GM18505 (cell line): ENCODE measurements around the gene MARVELD1.

Source experiments
- ATAC-seq: cut with Tn5 transposase; IDR thresholded peaks from one replicate; pipeline ENCODE4 v1.9.1; 2021; ENCODE audit not compliant: unreplicated experiment
- POLR2A ChIP-seq: IDR thresholded peaks from 4 replicates; pipeline ENCODE4 v1.6.1; 2011; ENCODE audit warnings: borderline replicate concordance; ENCODE audit not compliant: insufficient read depth, insufficient read length; ENCODE audit errors: extremely low read depth

MARVELD1 gene

DNA sequence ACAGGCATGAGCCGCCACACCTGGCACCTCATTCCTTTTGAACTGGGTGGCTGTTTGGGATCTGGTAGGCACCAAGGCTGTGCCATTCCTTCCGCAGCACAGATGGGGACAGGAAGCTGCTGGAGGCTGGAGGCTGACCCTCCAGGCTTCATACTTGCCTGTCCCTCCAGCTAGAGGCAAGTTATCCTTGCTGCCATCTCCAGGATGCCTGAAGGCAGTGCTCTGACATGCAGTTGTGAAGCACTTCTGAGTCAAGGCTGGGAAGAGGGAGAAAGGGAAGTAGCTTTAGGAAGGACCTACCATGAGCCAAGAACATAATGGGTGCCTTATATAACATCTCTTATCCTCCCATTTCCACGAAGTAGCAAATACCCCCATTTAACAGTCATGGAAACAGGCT is 9.5 kb downstream of the MARVELD1 start:
- no peak for ATAC-seq
- TF ChIP-seq POLR2A, result no peak

DNA sequence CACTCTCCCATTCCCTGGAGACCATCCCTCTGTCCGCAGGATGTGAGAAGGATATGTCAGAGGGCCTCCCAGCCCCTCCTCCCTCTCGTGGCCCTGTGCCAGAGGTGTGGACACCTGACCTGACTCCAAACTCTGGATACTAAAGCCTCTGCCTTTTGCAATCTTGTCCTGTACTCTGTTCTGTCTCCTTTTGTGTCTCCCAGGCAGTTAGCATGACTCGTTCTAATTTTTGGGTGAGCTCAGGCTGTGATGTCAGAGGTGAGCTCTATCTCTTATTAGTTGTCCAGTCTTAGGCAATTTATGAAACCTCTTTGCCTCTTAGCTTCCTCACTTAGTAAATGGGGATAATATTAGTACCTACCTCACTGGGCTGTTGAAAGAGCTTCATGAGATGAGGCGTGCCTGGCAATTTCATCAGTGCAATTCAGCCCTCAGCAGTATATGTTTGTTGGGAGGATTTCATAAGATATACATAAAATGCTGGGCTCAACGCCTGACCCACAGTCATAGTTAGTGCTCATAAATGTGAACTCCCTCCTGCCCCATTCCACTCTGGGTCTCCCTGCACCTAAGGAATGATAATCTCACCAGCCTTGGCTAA is 10.9 kb downstream of the MARVELD1 start:
- no peak for ATAC-seq
- no peak for TF ChIP-seq POLR2A

DNA sequence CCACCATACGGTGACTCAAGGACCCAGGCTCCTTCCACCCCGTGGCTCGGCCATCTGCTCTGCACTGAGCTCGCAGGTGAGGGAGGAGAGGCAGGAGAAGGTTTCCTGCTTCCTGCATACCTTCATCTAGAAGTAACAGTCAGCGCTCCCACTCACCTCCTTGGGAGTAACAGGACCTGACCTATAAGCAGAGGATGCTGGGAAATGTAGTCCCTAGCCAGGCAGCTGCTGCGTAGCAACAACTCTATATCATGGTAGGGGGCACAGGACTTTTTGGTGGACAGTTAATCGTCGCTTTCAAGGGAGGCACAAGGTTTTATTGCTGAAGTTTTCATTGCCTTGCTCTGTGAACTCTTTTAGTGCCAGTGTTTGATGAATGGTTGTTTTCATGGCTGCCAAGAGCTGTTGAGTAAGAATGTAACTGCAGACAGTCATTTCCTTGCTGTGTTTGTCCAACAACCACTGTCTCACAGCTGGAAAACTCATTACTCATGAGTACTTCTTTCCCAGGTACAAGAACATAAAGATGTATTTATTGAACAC is 13.2 kb downstream of the MARVELD1 start:
- no peak for TF ChIP-seq POLR2A
- no peak for ATAC-seq

DNA sequence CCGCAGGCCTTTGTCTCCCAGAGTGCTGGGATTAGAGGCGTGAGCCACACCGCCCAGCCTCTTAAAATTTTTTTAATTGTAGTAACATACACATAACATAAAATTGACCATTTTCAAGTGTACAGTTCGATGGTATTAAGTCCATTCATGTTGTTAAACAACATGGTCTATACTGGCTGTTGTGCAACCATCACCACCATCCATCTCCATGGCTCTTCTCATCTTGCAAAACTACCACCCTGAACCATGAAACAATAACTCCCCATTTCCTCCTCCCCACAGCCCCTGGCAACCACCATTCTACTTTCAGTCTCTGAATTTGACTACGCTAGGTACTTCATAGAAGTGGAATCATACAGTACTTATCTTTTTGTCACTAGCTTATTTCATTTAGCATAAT is 15.5 kb downstream of the MARVELD1 start:
- no peak for TF ChIP-seq POLR2A

DNA sequence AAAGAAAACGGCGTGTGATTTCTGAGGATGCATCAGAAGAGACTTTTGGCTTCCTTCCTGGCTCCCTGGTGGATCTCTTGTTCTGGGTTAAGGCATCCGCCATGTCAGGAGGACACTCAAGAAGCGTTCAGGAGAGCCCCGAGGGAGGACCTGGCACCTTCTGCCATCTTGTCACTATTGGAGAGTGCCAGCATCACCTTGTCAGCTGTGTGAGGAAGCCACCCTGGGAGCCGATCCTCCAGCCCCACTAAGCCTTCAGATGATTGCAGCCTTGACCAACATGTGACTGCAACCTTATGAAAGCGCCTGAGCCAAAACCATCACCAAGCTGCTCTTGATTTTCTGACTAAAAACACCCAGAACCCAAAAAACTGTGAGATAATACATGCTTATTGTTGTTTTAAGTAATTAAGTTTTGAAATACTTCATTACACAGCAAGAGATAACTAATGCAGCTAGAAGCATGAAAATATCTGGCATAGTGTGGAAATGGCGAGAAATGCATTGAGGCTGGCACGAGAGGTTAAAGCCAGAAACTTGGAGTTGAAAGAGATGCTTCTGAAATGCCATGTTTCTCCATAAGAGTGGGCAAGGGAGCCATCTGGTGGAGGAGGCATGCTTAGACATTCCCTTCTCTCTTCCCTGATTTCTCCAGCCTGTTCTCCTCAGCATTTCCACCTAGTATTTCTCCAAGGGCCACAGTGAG is 18.0 kb downstream of the MARVELD1 start:
- TF ChIP-seq POLR2A, result no peak
- no peak for ATAC-seq

More for the DNA sequence above, 15.5 kb downstream of the MARVELD1 start:
- ATAC-seq, result no peak

DNA sequence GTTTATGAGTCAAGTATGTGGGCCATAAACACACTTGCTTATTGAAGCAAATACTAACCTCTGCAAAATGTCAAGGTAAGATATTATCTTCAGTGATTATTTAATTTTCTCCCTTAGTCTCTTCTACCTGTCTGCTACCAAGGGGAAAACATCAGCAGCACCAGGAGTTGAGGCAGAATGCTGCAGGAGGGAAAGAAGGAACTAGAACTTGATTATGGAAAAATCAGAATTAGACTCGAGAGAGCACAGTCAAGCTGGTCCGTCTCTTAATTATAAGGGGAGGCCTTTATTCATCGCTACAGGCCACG is 18.5 kb downstream of the MARVELD1 start:
- no peak for TF ChIP-seq POLR2A
- ATAC-seq, result no peak

DNA sequence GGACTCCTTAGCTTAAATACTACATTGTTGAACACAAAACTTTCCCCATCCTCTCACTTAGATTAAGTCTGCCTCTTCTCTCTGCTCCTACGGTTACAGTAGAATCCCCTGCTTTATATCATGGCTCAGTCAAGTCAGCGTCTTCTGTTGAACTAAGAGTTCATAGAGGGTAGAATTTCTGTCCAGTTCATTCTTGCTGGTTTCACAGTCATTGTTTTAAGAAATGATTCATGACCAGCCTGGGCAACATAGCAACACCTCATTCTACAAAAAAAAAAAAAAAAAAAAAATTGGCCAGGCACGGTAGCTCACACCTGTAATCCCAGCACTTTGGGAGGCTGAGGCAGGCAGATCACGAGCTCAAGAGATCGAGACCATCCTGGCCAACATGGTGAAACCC is 19.7 kb downstream of the MARVELD1 start:
- TF ChIP-seq POLR2A, result no peak
- ATAC-seq, result no peak

DNA sequence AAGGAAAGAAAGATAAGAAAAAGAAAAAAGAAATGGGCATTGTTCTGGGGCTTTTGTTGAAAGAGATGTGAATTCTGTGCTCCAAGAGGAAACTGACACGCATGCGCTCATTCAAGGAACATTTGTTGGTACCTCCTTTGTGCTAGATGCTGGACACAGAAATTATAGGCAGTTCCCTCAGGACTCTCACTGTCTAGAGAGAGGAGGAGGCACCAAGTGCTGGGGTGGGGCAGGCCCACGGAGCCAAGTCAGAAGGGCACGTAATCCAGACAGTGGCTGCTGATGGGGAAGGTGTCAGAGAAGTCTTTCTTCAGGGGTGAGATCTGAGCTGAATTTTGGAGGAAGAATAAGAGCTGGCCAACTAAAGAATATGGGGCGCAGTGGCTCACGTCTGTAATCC is 20.5 kb downstream of the MARVELD1 start:
- TF ChIP-seq POLR2A, result no peak
- no peak for ATAC-seq

DNA sequence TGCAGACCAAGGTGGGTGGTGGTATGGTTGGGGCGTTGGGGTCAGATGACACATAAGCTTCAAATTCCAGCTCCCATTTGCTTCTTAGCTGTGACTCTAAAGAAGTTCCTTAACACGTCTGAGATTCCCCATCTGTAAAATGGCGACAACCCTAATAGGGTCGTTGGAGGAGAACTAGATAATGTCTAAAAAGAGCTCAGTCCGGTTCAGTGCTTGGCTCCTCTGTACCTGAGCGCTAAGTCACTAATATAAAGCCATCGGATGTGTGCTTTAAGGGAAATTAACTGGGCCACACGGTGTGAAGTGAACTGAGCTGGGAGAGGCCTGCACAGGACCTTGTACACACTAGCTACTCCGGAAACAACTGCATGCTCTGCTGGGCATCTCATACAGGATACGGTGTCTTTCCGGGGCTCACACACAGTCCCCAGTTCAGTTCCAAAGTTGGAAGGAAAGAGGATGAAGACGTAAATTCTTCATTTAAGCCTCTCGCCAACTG is 22.9 kb downstream of the MARVELD1 start:
- peak; percentile 9 for ATAC-seq
- no peak for TF ChIP-seq POLR2A

DNA sequence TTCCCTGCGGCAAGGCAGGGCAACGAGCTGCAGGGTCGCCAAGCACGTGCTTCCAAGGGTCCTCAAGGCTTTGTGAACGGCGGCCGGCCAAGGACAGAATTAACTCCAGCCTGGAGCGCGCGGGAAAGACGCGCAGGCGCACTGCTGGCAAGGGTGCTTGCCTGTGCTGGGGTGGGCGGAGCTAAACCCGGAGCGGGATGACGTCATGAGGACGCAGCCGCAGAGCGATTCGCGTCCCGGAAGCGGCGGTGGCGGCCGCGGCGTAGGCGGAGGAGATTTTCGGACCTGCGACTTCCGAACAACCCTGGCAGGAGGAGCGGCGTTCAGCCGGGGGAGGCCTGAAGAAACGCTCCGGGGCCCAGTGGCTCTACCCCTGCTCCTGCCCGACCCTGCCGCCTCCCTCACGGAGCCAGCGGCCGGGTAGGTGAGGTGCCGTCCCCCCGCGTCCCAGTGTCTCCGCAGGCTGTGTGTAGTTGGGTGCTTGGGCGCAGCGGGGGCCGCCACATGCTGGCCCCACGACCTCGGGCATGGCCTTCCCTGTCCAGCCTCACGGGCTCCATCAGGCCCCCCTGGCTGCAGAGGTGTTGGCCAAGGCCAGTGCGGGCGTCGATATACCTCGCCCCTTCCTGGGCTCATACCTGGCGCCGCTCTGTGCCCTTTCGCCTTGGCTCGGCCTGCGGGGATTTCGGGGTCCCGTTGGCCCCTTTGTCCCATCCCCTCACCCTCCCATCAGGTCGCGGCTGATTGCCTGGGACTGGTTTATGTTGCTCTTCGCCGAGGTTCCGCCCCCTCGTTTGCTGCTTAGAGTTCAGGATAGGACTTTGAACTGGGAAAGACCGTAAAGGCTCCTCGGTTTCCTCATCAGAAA is 23.6 kb downstream of the MARVELD1 start, which contains the start of gene ZFYVE27:
Gene ZFYVE27, plus strand, starts transcription at position 227 of the 868 bp plus-strand sequence. CDS start 1,350 bp downstream, outside the sequence.
- ATAC-seq, result peak; percentile 82
- TF ChIP-seq POLR2A, result peak; percentile 96

DNA sequence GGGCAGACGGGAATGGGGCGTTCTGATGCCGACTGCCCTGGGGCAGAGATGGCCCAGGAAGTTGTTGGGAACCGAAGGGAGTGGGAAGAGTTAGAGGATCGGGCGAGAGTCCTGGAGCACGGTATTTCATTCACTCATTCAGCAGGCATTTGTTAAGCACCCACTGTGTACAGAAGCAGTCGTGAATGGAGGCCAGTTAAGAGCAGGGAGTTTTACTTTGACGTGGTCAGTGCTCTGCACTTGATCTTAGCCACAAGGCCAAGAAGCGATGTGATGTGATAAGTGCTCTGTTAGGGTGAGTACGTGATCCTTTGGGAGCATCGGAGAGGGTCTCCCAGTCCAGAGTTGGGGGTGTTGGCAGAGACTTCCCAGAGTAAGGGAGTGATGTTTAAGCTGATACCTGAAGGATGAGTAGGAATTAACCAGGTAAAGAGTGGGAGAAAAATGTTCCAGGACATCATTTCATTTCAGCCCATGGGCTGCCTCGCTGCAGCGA is 24.3 kb downstream of the MARVELD1 start:
- TF ChIP-seq POLR2A, result no peak
- ATAC-seq, result no peak

DNA sequence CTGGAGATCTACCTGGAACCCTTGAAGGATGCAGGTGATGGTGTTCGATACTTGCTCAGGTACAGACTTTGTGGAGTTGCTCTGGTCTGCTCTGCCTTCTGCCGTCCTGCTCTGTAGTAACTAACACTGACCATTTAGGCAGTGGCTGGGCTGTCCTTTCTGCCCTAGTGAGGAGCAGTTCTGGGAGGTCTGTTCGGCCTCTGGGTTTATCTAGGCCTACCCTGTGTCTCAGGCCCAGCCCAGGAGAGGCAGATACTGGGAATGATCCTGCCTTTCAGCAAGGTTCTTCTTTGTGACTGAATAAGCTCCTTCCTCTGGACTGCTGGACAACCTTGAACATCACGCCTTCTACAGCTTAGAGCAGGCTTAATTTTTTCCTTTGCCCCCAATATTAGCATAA is 25.1 kb downstream of the MARVELD1 start:
- no peak for TF ChIP-seq POLR2A

DNA sequence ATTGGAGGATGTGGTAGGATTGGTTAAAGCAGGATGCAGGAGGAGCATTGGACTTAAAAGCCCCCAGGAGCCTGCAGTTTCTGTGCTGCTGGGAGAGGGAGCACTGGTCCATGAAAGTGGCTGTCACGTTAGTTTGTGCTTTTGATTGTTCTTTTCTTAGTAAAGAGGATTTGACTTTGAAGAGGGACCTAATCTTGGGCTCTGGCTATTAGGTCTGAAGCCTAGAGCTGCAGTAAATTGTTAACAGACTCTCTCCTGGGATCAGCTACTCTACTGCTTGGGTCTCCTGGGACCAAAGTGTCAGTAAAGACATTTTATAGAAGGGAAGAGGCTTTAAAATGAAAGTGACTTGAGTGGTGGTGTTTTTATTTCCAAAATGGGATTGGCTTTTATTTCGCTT is 27.1 kb downstream of the MARVELD1 start:
- ATAC-seq, result no peak

More for the DNA sequence above, 25.1 kb downstream of the MARVELD1 start:
- no peak for ATAC-seq

More for the DNA sequence above, 27.1 kb downstream of the MARVELD1 start:
- TF ChIP-seq POLR2A, result no peak
